H1 (cell line): ENCODE results near the gene LMO4. TPM values are rescaled to one million over a fixed set of nuclear protein-coding genes. Genes with fewer than 3 reads are reported as not detected.

Source experiments
- CTCF ChIA-PET: fragments of 300-600 bp; sonication (Branson Sonifier 250); formaldehyde crosslinking; loops from one replicate; lab custom pipeline; 2021; ENCODE audit not compliant: partially characterized antibody; lab: Charles Lee
- POLR2A ChIA-PET: fragments of 300-600 bp; sonication (Branson Sonifier 250); formaldehyde crosslinking; loops from one replicate; lab custom pipeline; 2021; ENCODE audit warnings: inconsistent platforms; ENCODE audit not compliant: partially characterized antibody; lab: Charles Lee
- DNase-seq, 2 experiments: peaks; one replicate each; pipeline versions ENCODE4 v3.0.0 to v3.0.0-alpha.2; 2010 to 2022; ENCODE audit warnings: low spot score in 2 of 2, low read depth in 1 of 2, mixed read lengths in 1 of 2
- FAIRE-seq: peaks from 2 replicates; lab custom pipeline; 2011; peaks lifted over from hg19 to GRCh38; lab: Jason Lieb, UNC
- H2AFZ ChIP-seq: 2 replicates; pipeline ENCODE4 v1.8.1; 2012; ENCODE audit warnings: low read length, inconsistent platforms
- H2AK5ac ChIP-seq: 2 replicates; pipeline ENCODE4 v1.6.1; 2013; ENCODE audit warnings: low read depth, low read length
- H2BK120ac ChIP-seq: replicated peaks from 2 replicates; pipeline ENCODE3; 2013; ENCODE audit warnings: low read depth, low read length, inconsistent platforms
- H2BK12ac ChIP-seq: 2 replicates; pipeline ENCODE4 v1.6.1; 2013; ENCODE audit warnings: low read depth, low read length
- H2BK15ac ChIP-seq: 2 replicates; pipeline ENCODE4 v1.6.1; 2013; ENCODE audit warnings: low read length
- H2BK20ac ChIP-seq: 2 replicates; pipeline ENCODE4 v1.6.1; 2013; ENCODE audit warnings: low read length
- H2BK5ac ChIP-seq: 2 replicates; pipeline ENCODE4 v1.6.1; 2013; ENCODE audit warnings: low read depth, low read length
- H3K14ac ChIP-seq: 2 replicates; pipeline ENCODE4 v1.6.1; 2013; ENCODE audit warnings: inconsistent platforms; ENCODE audit not compliant: insufficient read length
- H3K18ac ChIP-seq: 2 replicates; pipeline ENCODE4 v1.6.1; 2013; ENCODE audit warnings: low read length; ENCODE audit errors: extremely low read depth
- H3K23ac ChIP-seq: 2 replicates; pipeline ENCODE4 v1.6.1; 2013; ENCODE audit warnings: inconsistent platforms; ENCODE audit not compliant: insufficient read length
- H3K23me2 ChIP-seq: 2 replicates; pipeline ENCODE4 v1.6.1; 2013; ENCODE audit warnings: low read depth, low read length
- H3K27ac ChIP-seq: 2 replicates; pipeline ENCODE4 v1.6.1; 2011; ENCODE audit warnings: low read depth, low read length, inconsistent platforms
- H3K27me3 ChIP-seq, 4 experiments: replicated peaks in 1 of 4; 1 replicate in 1 of 4; 2 replicates in 3 of 4; pipeline versions ENCODE4 v1.6.1 to v1.8.1; 2011 to 2013; ENCODE audit warnings: low read length in 3 of 4, mild to moderate bottlenecking in 3 of 4, inconsistent platforms in 2 of 4, mixed read lengths in 2 of 4, moderate library complexity in 1 of 4; ENCODE audit not compliant: control insufficient read depth in 3 of 4, insufficient read depth in 3 of 4; ENCODE audit errors: extremely low read depth in 1 of 4
- H3K36me3 ChIP-seq, 4 experiments: 2 replicates each; pipeline versions ENCODE4 v1.6.1 to v1.8.1; 2011 to 2013; ENCODE audit warnings: mild to moderate bottlenecking in 4 of 4, low read length in 3 of 4, moderate library complexity in 2 of 4, control low read depth in 1 of 4, inconsistent platforms in 1 of 4; ENCODE audit not compliant: insufficient read depth in 4 of 4, control insufficient read depth in 2 of 4
- H3K4ac ChIP-seq: replicated peaks from 2 replicates; pipeline ENCODE3; 2013; ENCODE audit warnings: low read length, low read depth, mixed read lengths, inconsistent platforms; ENCODE audit not compliant: insufficient read length
- H3K4me1 ChIP-seq, 4 experiments: replicated peaks in 1 of 4; 1 replicate in 1 of 4; 2 replicates in 3 of 4; pipeline versions ENCODE4 v1.6.1 to v1.8.1; 2011 to 2013; ENCODE audit warnings: low read length in 3 of 4, inconsistent platforms in 2 of 4, mixed read lengths in 1 of 4; ENCODE audit not compliant: insufficient read depth in 4 of 4, control insufficient read depth in 3 of 4
- H3K4me2 ChIP-seq, 2 experiments: 2 replicates each; pipeline versions ENCODE4 v1.6.1 to v1.8.1; 2011 to 2013; ENCODE audit warnings: low read depth in 2 of 2, low read length in 2 of 2, control low read depth in 1 of 2, inconsistent platforms in 1 of 2, mild to moderate bottlenecking in 1 of 2; ENCODE audit not compliant: insufficient read depth in 1 of 2
- H3K4me3 ChIP-seq, 4 experiments: fragments of 200-600, 300-600 bp in 1 of 4; sonication (generic), shearing (Covaris generic), sonication (Bioruptor Twin) in 1 of 4; 2 replicates each; pipeline versions ENCODE4 v1.5.1 to v1.8.1; 2011 to 2016; ENCODE audit warnings: low read length in 4 of 4, low read depth in 3 of 4, control low read depth in 2 of 4, inconsistent platforms in 2 of 4, mild to moderate bottlenecking in 2 of 4, mixed read lengths in 1 of 4, moderate library complexity in 1 of 4; ENCODE audit not compliant: insufficient read depth in 2 of 4; ENCODE audit errors: extremely low read depth in 1 of 4
- H3K56ac ChIP-seq: replicated peaks from 2 replicates; pipeline ENCODE3; 2013; ENCODE audit warnings: low read depth, mild to moderate bottlenecking, mixed read lengths, low read length, inconsistent platforms; ENCODE audit not compliant: insufficient read length
- H3K79me1 ChIP-seq: 2 replicates; pipeline ENCODE4 v1.6.1; 2013; ENCODE audit warnings: low read depth, low read length, control low read depth
- H3K79me2 ChIP-seq, 2 experiments: 2 replicates each; pipeline versions ENCODE4 v1.6.1 to v1.8.1; 2012 to 2013; ENCODE audit warnings: low read length in 2 of 2, mild to moderate bottlenecking in 2 of 2, inconsistent platforms in 1 of 2; ENCODE audit not compliant: insufficient read depth in 2 of 2, control insufficient read depth in 1 of 2
- H3K9ac ChIP-seq, 4 experiments: replicated peaks in 1 of 4; 1 replicate in 1 of 4; 2 replicates in 3 of 4; pipeline versions ENCODE4 v1.6.1 to v1.8.1; 2011 to 2013; ENCODE audit warnings: low read depth in 3 of 4, low read length in 3 of 4, control low read depth in 2 of 4, mild to moderate bottlenecking in 2 of 4, moderate library complexity in 2 of 4, inconsistent platforms in 1 of 4; ENCODE audit errors: extremely low read depth in 1 of 4
- H3K9me3 ChIP-seq, 2 experiments: 2 replicates each; pipeline versions ENCODE4 v1.6.1 to v1.8.1; 2012 to 2013; ENCODE audit warnings: mild to moderate bottlenecking in 2 of 2, moderate library complexity in 2 of 2, control low read depth in 1 of 2, inconsistent platforms in 1 of 2, low read depth in 1 of 2, low read length in 1 of 2, mixed read lengths in 1 of 2; ENCODE audit not compliant: insufficient read depth in 2 of 2
- H4K20me1 ChIP-seq, 2 experiments: replicated peaks in 1 of 2; 2 replicates each; pipeline versions ENCODE3 to v1.8.1; 2011 to 2013; ENCODE audit warnings: inconsistent platforms in 2 of 2, low read length in 2 of 2, mild to moderate bottlenecking in 1 of 2; ENCODE audit not compliant: insufficient read depth in 2 of 2, control insufficient read depth in 1 of 2
- H4K5ac ChIP-seq: 2 replicates; pipeline ENCODE4 v1.6.1; 2013; ENCODE audit warnings: low read length, low read depth, mixed read lengths, inconsistent platforms; ENCODE audit not compliant: insufficient read length
- H4K8ac ChIP-seq: 2 replicates; pipeline ENCODE4 v1.8.0; 2013; ENCODE audit warnings: mild to moderate bottlenecking, moderate library complexity, low read length, inconsistent platforms; ENCODE audit not compliant: insufficient read depth; ENCODE audit errors: extremely low read depth
- H4K91ac ChIP-seq: replicated peaks from 2 replicates; pipeline ENCODE3; 2013; ENCODE audit warnings: low read length, mixed read lengths, inconsistent platforms; ENCODE audit not compliant: insufficient read length
- ASH2L ChIP-seq: fragments of 200-600, 300-600 bp; sonication (generic); IDR thresholded peaks from one replicate; pipeline ENCODE4 v1.7.1; 2017; ENCODE audit warnings: low read length
- CBX5 ChIP-seq: fragments of 300-800, 300-1000 bp; sonication (generic); IDR thresholded peaks from 2 replicates; pipeline ENCODE4 v1.7.1; 2016; ENCODE audit warnings: antibody characterized with exemption, low read length, low read depth
- CTBP2 ChIP-seq: IDR thresholded peaks from 2 replicates; pipeline ENCODE4 v1.7.0; 2011; ENCODE audit warnings: borderline replicate concordance, mild to moderate bottlenecking, moderate library complexity, mixed read lengths, low read length; ENCODE audit not compliant: insufficient read depth, insufficient read length
- JUN ChIP-seq: IDR thresholded peaks from 2 replicates; pipeline ENCODE4 v1.6.1; 2011; ENCODE audit warnings: low read depth, mild to moderate bottlenecking, improper control_type of control experiment, low read length
- KDM1A ChIP-seq: fragments of 200-600, 300-600 bp; sonication (generic); IDR thresholded peaks from 2 replicates; pipeline ENCODE4 v1.7.1; 2016; ENCODE audit warnings: mild to moderate bottlenecking, low read length, borderline replicate concordance
- KDM5A ChIP-seq: fragments of 200-600 bp; IDR thresholded peaks from 2 replicates; pipeline ENCODE4 v1.7.1; 2012; ENCODE audit warnings: mild to moderate bottlenecking, low read length, inconsistent platforms, mixed read lengths
- NRF1 ChIP-seq: IDR thresholded peaks from 2 replicates; pipeline ENCODE4 v1.6.1; 2011; ENCODE audit warnings: mild to moderate bottlenecking, low read depth, low read length, improper control_type of control experiment
- SIN3A ChIP-seq, 2 experiments: IDR thresholded peaks in 1 of 2; conservative IDR thresholded peaks in 1 of 2; 2 replicates each; pipeline ENCODE4 v1.6.1; 2011 to 2012; ENCODE audit warnings: low read length in 2 of 2, improper control_type of control experiment in 1 of 2, low read depth in 1 of 2, mild to moderate bottlenecking in 1 of 2
- SP4 ChIP-seq: IDR thresholded peaks from 2 replicates; pipeline ENCODE4 v1.6.1; 2012; ENCODE audit warnings: low read length, inconsistent platforms
- SUZ12 ChIP-seq: fragments of 200-600 bp; sonication (generic); IDR thresholded peaks from 2 replicates; pipeline ENCODE4 v1.6.1; 2012; ENCODE audit warnings: mild to moderate bottlenecking, inconsistent platforms, low read length, moderate library complexity, mixed read lengths
- YY1 ChIP-seq: IDR thresholded peaks from 2 replicates; pipeline ENCODE4 v1.6.1; 2011; ENCODE audit warnings: low read depth, mild to moderate bottlenecking, low read length
- WGBS, 2 experiments: shearing (Covaris generic) in 1 of 2; methylation state at CpG; one replicate each; pipeline versions ENCODE4 v1.1.6 to v1.1.7; 2013 to 2015; ENCODE audit warnings: low lambda C conversion rate in 2 of 2, mixed read lengths in 2 of 2, inconsistent platforms in 1 of 2, low coverage in 1 of 2, missing lambda C conversion rate in 1 of 2; ENCODE audit not compliant: insufficient replicate concordance in 2 of 2, insufficient coverage in 1 of 2, insufficient read length in 1 of 2; ENCODE audit errors: extremely low coverage in 1 of 2, missing lambda C conversion rate in 1 of 2; 5-methylcytosine and 5-hydroxymethylcytosine counted together
- polyA plus RNA-seq, 7 experiments: library from polyadenylated mRNA; depleted of rRNA in 3 of 7; stranded (reverse) in 5 of 7; unstranded in 2 of 7; fragments of >200 nt in 5 of 7; fragments of 200-250 nt in 2 of 7; gene quantifications; 1 replicate in 5 of 7; 2 replicates in 1 of 7; 4 replicates in 1 of 7; pipeline versions ENCODE4 v1.2.1 to v1.2.3, GENCODE V29; 2011 to 2013; ENCODE audit warnings: missing spikeins in 2 of 7, mixed read lengths in 2 of 7
- total RNA-seq: library from RNA; stranded (reverse); fragmentation: NEBNext Ultra II Directional; extraction: Animal tissue kit (Norgen Biotek cat#: 25700); gene quantifications from 2 replicates; pipeline ENCODE4 v1.2.1, GENCODE V29; 2021

The LMO4 gene
- total and polyA plus RNA-seq, 2 of the 8 experiments (the other 6 are each of a cell fraction or from before 2014, with no cell fraction given), result 71.7 to 98.7 TPM

DNA sequence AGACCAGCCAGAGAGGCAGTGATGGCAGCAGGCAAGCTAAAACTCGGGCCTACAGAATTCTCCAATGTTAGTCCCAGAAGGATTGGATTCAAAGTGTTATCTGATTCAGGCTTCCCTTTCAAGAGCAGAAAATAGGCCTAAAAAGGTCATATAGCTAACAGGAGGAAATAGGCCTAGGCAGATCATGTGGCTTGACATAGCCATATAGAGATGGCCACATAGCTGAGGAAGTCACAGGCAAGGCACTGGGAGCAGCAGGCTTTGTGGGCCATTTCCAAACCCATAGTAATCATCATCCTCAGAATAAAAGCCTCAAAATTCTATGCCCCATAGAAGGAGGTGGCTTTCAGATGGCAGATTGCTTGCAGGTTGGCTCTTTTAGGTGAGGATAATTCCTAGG is 29.0 kb upstream of the LMO4 start:
- H2BK5ac ChIP-seq, result no peak overlapping the region
- H4K8ac ChIP-seq, result no peak overlapping the region
- CTCF ChIA-PET, result interaction anchor here (0.6 to 1.7 kb wide), 6 partner anchors 20 to 942 kb away, joined by 3 to 5 read pairs (median 4); no protein-coding TSS in a partner anchor
- H3K4me1 ChIP-seq, result peaks cover 0 to 3% (median 1%) of the 10 kb centered on the region in 4 experiments; a peak in 1 of 7 replicates
- TF ChIP-seq ASH2L (no peak), NRF1 (no peak), CBX5 (no peak), JUN (no peak), CTBP2 (no peak), KDM5A (no peak), SIN3A (conservative IDR thresholded peaks at IDR 0.05 in 1 of 2, IDR thresholded peaks at IDR 0.05 in 1 of 2; ENCODE audit: low read depth in 1 of 2, low read length in 2 of 2) (no peak), KDM1A (no peak), YY1 (no peak), SP4 (no peak), SUZ12 (no peak)
- POLR2A ChIA-PET, result no interaction called here
- H3K4me3 ChIP-seq, result no peak overlapping the region
- H2BK20ac ChIP-seq, result no peak overlapping the region
- no peaks in the 10 kb centered on the region for H3K27me3 ChIP-seq
- no peak overlapping the region for H2BK120ac ChIP-seq
- H3K4ac ChIP-seq, result no peak overlapping the region
- H3K14ac ChIP-seq, result no peak overlapping the region
- no peaks in the 10 kb centered on the region for H3K79me1 ChIP-seq
- no peak overlapping the region for H3K23ac ChIP-seq
- no peak overlapping the region for H2AFZ ChIP-seq
- H2BK15ac ChIP-seq, result no peak overlapping the region
- no peak overlapping the region for H3K27ac ChIP-seq
- H3K36me3 ChIP-seq, result no peaks in the 10 kb centered on the region
- no peaks in the 10 kb centered on the region for H4K20me1 ChIP-seq
- H4K91ac ChIP-seq, result no peak overlapping the region
- FAIRE-seq (no peak), DNase-seq (no peak)
- no peak overlapping the region for H2BK12ac ChIP-seq
- H3K56ac ChIP-seq, result no peak overlapping the region
- no peaks in the 10 kb centered on the region for H3K23me2 ChIP-seq
- H2AK5ac ChIP-seq, result no peak overlapping the region
- no peak overlapping the region for H3K9ac ChIP-seq
- H3K9me3 ChIP-seq, result no peaks in the 10 kb centered on the region
- no peak overlapping the region for H3K18ac ChIP-seq
- H3K79me2 ChIP-seq, result no peaks in the 10 kb centered on the region
- WGBS, 2 experiments, result 100% methylated on average over 1 of the region's 1 CpG; no CpG with 5 or more reads in 1 of the 2 experiments
- no peak overlapping the region for H4K5ac ChIP-seq
- H3K4me2 ChIP-seq, result no peak overlapping the region
